CD14-positive monocyte (primary cell): ENCODE data around the gene RHOT1. TPM values are rescaled to one million over a fixed set of nuclear protein-coding genes. Genes with fewer than 3 reads are reported as not detected.

Experiments used
- DNase-seq, 3 donors: peaks; one replicate each; pipeline ENCODE4 v3.0.0-alpha.2; 2011 to 2022
- H2AFZ ChIP-seq: 2 replicates; pipeline ENCODE4 v1.6.0; 2012; ENCODE audit warnings: mild to moderate bottlenecking, low read depth, low read length, inconsistent platforms; ENCODE audit not compliant: insufficient read depth, poor library complexity, severe bottlenecking
- H3K27ac ChIP-seq, 2 donors: 1 replicate in 1 of 2; 2 replicates in 1 of 2; pipeline ENCODE4 v1.5.1; 2012 to 2013; ENCODE audit warnings: low read length in 2 of 2, control low read depth in 1 of 2, inconsistent platforms in 1 of 2, low read depth in 1 of 2, mild to moderate bottlenecking in 1 of 2
- H3K27me3 ChIP-seq, 2 donors: one replicate each; pipeline versions ENCODE4 v1.6.0 to v1.6.1; 2011 to 2013; ENCODE audit warnings: low read length in 2 of 2; ENCODE audit not compliant: control insufficient read depth in 2 of 2, insufficient read depth in 2 of 2
- H3K36me3 ChIP-seq, 2 donors: replicated peaks in 1 of 2; 1 replicate in 1 of 2; 2 replicates in 1 of 2; pipeline versions ENCODE4 v1.5.1 to v1.6.1; 2012 to 2013; ENCODE audit warnings: low read length in 2 of 2, control low read depth in 1 of 2, inconsistent platforms in 1 of 2, mild to moderate bottlenecking in 1 of 2; ENCODE audit not compliant: insufficient read depth in 2 of 2, control insufficient read depth in 1 of 2
- H3K4me1 ChIP-seq, 2 donors: 1 replicate in 1 of 2; 2 replicates in 1 of 2; pipeline versions ENCODE4 v1.5.1 to v1.6.1; 2012 to 2013; ENCODE audit warnings: low read length in 2 of 2, control low read depth in 1 of 2, inconsistent platforms in 1 of 2, mild to moderate bottlenecking in 1 of 2, moderate library complexity in 1 of 2; ENCODE audit not compliant: insufficient read depth in 2 of 2, control insufficient read depth in 1 of 2
- H3K4me2 ChIP-seq: replicated peaks from 2 replicates; pipeline ENCODE3; 2012; ENCODE audit warnings: low read length, moderate library complexity, mild to moderate bottlenecking; ENCODE audit not compliant: poor library complexity, severe bottlenecking; ENCODE audit errors: extremely low read depth
- H3K4me3 ChIP-seq, 3 experiments: fragments of 200-600 bp in 1 of 3; sonication (generic) in 1 of 3; replicated peaks in 1 of 3; 1 replicate in 2 of 3; 2 replicates in 1 of 3; pipeline ENCODE4 v1.5.1; 2011 to 2013; ENCODE audit warnings: low read length in 3 of 3, mild to moderate bottlenecking in 3 of 3, control low read depth in 2 of 3, low read depth in 2 of 3, inconsistent platforms in 1 of 3, moderate library complexity in 1 of 3
- H3K79me2 ChIP-seq: 2 replicates; pipeline ENCODE4 v1.6.0; 2012; ENCODE audit warnings: mild to moderate bottlenecking, control low read depth, inconsistent platforms, low read length, moderate library complexity; ENCODE audit not compliant: insufficient read depth
- H3K9ac ChIP-seq: 2 replicates; pipeline ENCODE4 v1.6.0; 2017; ENCODE audit warnings: low read length, mild to moderate bottlenecking; ENCODE audit not compliant: insufficient read depth, poor library complexity, severe bottlenecking
- H3K9me3 ChIP-seq, 2 donors: replicated peaks in 1 of 2; 1 replicate in 1 of 2; 2 replicates in 1 of 2; pipeline versions ENCODE4 v1.5.1 to v1.6.1; 2012 to 2013; ENCODE audit warnings: low read length in 2 of 2, control low read depth in 1 of 2; ENCODE audit not compliant: control insufficient read depth in 1 of 2, insufficient read depth in 1 of 2
- H4K20me1 ChIP-seq: 2 replicates; pipeline ENCODE4 v1.6.0; 2012; ENCODE audit warnings: mild to moderate bottlenecking, low read length, control low read depth, moderate library complexity; ENCODE audit not compliant: insufficient read depth
- H3K27ac Mint-ChIP-seq, 7 donors: one replicate each; pipeline ENCODE4 v1.8.0; 2020; ENCODE audit warnings: mild to moderate bottlenecking in 7 of 7, mixed read lengths in 7 of 7, moderate library complexity in 6 of 7, inconsistent platforms in 2 of 7
- H3K27me3 Mint-ChIP-seq, 3 donors: one replicate each; pipeline ENCODE4 v1.8.0; 2021 to 2022; ENCODE audit warnings: low read depth in 3 of 3, mild to moderate bottlenecking in 3 of 3, mixed read lengths in 3 of 3, moderate library complexity in 3 of 3, inconsistent platforms in 1 of 3
- H3K36me3 Mint-ChIP-seq, 2 donors: one replicate each; pipeline ENCODE4 v1.8.0; 2020; ENCODE audit warnings: mixed read lengths in 2 of 2, inconsistent platforms in 1 of 2, mild to moderate bottlenecking in 1 of 2
- H3K4me1 Mint-ChIP-seq: one replicate; pipeline ENCODE4 v1.8.0; 2020; ENCODE audit warnings: mild to moderate bottlenecking, mixed read lengths
- H3K4me3 Mint-ChIP-seq, 2 donors: one replicate each; pipeline ENCODE4 v1.8.0; 2020; ENCODE audit warnings: mild to moderate bottlenecking in 2 of 2, mixed read lengths in 2 of 2, moderate library complexity in 1 of 2
- H3K9me3 Mint-ChIP-seq, 7 donors: one replicate each; pipeline ENCODE4 v1.8.0; 2020 to 2022; ENCODE audit warnings: mixed read lengths in 7 of 7, mild to moderate bottlenecking in 6 of 7, moderate library complexity in 6 of 7, inconsistent platforms in 2 of 7
- WGBS: methylation state at CpG from one replicate; pipeline ENCODE4 v1.1.5; 2013; ENCODE audit warnings: missing lambda C conversion rate; ENCODE audit not compliant: insufficient coverage; 5-methylcytosine and 5-hydroxymethylcytosine counted together
- intact Hi-C, 2 donors: fragments of 100-400 bp; cut with micrococcal nuclease; formaldehyde crosslinking; loops; one replicate each; pipeline versions ENCODE4 v1.15.0 to v1.15.1; 2023
- polyA plus RNA-seq, 3 donors: library from polyadenylated mRNA; depleted of rRNA in 1 of 3; unstranded in 2 of 3; stranded (reverse) in 1 of 3; fragments of 300-500 nt in 2 of 3; fragments of >200 nt in 1 of 3; fragmentation: Illumina TruSeq in 2 of 3; gene quantifications; 1 replicate in 2 of 3; 2 replicates in 1 of 3; pipeline ENCODE4 v1.2.3, GENCODE V29; 2012 to 2021
- TF ChIP-seq, protein P1 (sequence below): fragments of 200-600 bp; IDR thresholded peaks from one replicate; pipeline ENCODE4 v1.8.0; 2022; ENCODE audit warnings: antibody characterized with exemption, mild to moderate bottlenecking

The RHOT1 gene
- polyA plus RNA-seq, 3 donors: 45.9 to 60.5 (median 51.9) TPM

DNA sequence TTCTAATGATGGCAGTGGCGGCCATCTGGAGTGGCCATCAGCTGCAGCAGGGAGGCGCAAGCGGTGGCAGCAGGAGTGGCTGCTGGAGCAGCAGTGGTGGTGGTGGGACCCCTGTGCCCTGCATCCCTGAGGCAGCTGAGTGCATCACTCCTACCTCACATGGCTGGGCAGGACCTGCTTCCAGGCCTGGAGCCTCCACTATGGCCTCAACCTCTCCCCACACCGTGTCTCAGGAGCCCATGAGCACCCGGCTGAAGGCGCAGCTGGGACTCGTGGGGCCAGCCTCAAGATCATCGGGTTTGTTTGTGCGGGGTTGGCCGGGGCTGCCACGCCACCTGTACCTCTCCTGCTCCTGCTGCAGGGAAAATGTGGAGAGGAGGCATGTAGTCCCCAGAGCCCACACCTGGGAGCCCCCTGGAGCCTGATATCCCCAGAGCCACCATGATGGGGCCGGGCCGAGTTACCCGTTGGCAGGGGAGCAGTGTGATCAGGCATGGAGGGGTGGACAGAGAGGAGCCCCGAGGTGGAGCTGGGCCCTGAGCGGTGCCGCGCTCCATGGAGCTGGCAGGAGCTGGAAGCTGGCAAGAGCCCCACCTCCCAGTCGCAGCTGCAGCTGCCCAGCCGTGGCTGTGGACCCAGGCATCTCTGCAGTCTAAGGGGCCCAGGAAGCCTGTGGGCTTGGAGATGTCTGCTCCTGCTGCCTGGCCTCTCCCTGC, 16.7 kb downstream of the RHOT1 start:
- Histone ChIP-seq H3K4me1 (no peaks in the 10 kb centered on the region), H3K27ac (no peak overlapping the region), H3K9ac (no peak overlapping the region), H3K9me3 (no peaks in the 10 kb centered on the region), H3K36me3 (peaks cover 51 to 93% of the 10 kb centered on the region in 2 donors), H2AFZ (no peak overlapping the region), H3K4me2 (no peak overlapping the region), H3K27me3 (no peaks in the 10 kb centered on the region), H3K79me2 (peaks cover 90% of the 10 kb centered on the region), H3K4me3 (no peak overlapping the region), H4K20me1 (peaks cover 94% of the 10 kb centered on the region)
- TF ChIP-seq, protein P1, sequence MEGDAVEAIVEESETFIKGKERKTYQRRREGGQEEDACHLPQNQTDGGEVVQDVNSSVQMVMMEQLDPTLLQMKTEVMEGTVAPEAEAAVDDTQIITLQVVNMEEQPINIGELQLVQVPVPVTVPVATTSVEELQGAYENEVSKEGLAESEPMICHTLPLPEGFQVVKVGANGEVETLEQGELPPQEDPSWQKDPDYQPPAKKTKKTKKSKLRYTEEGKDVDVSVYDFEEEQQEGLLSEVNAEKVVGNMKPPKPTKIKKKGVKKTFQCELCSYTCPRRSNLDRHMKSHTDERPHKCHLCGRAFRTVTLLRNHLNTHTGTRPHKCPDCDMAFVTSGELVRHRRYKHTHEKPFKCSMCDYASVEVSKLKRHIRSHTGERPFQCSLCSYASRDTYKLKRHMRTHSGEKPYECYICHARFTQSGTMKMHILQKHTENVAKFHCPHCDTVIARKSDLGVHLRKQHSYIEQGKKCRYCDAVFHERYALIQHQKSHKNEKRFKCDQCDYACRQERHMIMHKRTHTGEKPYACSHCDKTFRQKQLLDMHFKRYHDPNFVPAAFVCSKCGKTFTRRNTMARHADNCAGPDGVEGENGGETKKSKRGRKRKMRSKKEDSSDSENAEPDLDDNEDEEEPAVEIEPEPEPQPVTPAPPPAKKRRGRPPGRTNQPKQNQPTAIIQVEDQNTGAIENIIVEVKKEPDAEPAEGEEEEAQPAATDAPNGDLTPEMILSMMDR: no peak
- WGBS: 95% methylated on average over 19 of the region's 20 CpGs
- Mint-ChIP-seq H3K36me3 (peaks cover 54 to 90% of the 10 kb centered on the region in 2 donors), H3K4me3 (no peak overlapping the region), H3K27ac (peak overlapping the region in 1 of 7 donors; percentile 82), H3K4me1 (no peaks in the 10 kb centered on the region), H3K27me3 (peaks cover 0 to 4% (median 0%) of the 10 kb centered on the region in 3 donors), H3K9me3 (peaks cover 0 to 10% (median 5%) of the 10 kb centered on the region in 7 donors)
- DNase-seq: no peak
- intact Hi-C loops: no loop called here

DNA sequence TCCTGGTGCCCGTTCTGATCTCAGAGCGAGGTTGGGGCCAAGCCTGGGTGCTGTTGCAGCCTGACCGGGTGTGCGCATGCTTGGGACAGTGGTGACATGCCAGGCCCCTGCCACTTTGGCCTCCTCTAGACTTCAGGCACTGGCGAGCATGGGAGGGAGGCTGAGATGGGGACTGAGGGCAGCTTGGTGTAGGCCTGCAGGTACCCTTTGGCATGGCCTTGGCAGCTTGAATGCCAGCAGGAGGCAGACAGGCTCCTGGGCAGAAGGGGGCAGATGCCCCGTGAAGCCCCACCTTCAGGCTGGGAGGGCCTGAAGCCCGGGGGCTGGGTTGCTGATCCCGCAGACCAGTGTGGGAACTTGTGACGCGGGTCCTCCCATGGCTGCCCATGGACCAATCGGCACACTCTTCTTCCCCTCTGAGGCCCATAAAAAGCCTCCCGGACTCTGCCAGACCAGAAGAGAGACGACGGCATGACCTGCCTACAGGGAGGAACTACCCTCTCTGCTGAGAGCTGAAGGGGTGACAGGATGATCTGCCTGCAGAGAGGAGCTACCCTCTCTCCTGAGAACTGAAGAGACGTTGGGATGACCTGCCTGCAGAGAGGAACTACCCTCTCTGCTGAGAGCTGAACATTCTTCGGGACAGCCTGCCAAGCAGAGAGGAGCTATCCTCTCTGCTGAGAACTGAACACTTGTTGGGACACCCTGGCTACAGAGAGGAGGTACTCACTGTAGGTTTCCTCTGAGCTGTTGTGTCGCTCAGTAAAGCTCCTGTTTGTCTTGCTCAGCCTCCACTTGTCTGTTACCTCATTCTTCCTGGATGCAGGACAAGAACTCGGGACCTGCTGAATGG, 17.5 kb downstream of the RHOT1 start:
- Histone ChIP-seq H3K9ac (no peak overlapping the region), H3K27me3 (no peaks in the 10 kb centered on the region), H2AFZ (no peak overlapping the region), H3K36me3 (peaks cover 50 to 94% of the 10 kb centered on the region in 2 donors), H3K79me2 (peaks cover 89% of the 10 kb centered on the region), H3K4me3 (no peak overlapping the region), H3K4me1 (no peaks in the 10 kb centered on the region), H3K27ac (no peak overlapping the region), H3K9me3 (no peaks in the 10 kb centered on the region), H3K4me2 (no peak overlapping the region), H4K20me1 (peaks cover 86% of the 10 kb centered on the region)
- H3K27me3 Mint-ChIP-seq: peaks cover 0 to 4% (median 0%) of the 10 kb centered on the region in 3 donors
- H3K27ac Mint-ChIP-seq: peak overlapping the region in 4 of 7 donors; percentile 4 to 82 (median 33)
- DNase-seq: no peak
- 92% methylated on average over 14 of the region's 18 CpGs for WGBS
- H3K9me3 Mint-ChIP-seq: peaks cover 0 to 17% (median 8%) of the 10 kb centered on the region in 7 donors
- H3K4me1 Mint-ChIP-seq: no peaks in the 10 kb centered on the region
- no peak overlapping the region for H3K4me3 Mint-ChIP-seq
- intact Hi-C loops: no loop called here
- peaks cover 54 to 90% of the 10 kb centered on the region in 2 donors for H3K36me3 Mint-ChIP-seq
- TF ChIP-seq, protein P1: no peak
